NT2/D1 (cell line): Measurements from ENCODE around the gene SRGAP3.

Experiments used
- DNase-seq: peaks from one replicate; pipeline ENCODE4 v3.0.0-alpha.2; 2011; ENCODE audit warnings: low read depth, low spot score
- H3K27me3 ChIP-seq: 2 replicates; pipeline ENCODE4 v1.6.0; 2011; ENCODE audit warnings: mild to moderate bottlenecking; ENCODE audit not compliant: insufficient read length, insufficient read depth
- H3K36me3 ChIP-seq: 2 replicates; pipeline ENCODE4 v1.6.1; 2011; ENCODE audit warnings: mild to moderate bottlenecking, low read length, mixed read lengths; ENCODE audit not compliant: insufficient read depth, insufficient read length
- H3K4me1 ChIP-seq: 2 replicates; pipeline ENCODE4 v1.5.1; 2011; ENCODE audit not compliant: insufficient read depth, insufficient read length
- H3K4me3 ChIP-seq: 2 replicates; pipeline ENCODE4 v1.5.1; 2011; ENCODE audit warnings: low read depth; ENCODE audit not compliant: insufficient read length
- H3K9ac ChIP-seq: 2 replicates; pipeline ENCODE4 v1.6.0; 2011; ENCODE audit warnings: low read depth; ENCODE audit not compliant: insufficient read length
- H3K9me3 ChIP-seq: 2 replicates; pipeline ENCODE4 v1.5.1; 2011; ENCODE audit warnings: mild to moderate bottlenecking, low read length; ENCODE audit not compliant: insufficient read depth
- SUZ12 ChIP-seq: IDR thresholded peaks from 2 replicates; pipeline ENCODE4 v1.6.1; 2011; ENCODE audit not compliant: insufficient read length, insufficient read depth; ENCODE audit errors: extremely low read depth
- YY1 ChIP-seq: IDR thresholded peaks from 2 replicates; pipeline ENCODE4 v1.6.1; 2011; ENCODE audit not compliant: insufficient read length, insufficient read depth
- ZNF274 ChIP-seq: IDR thresholded peaks from 2 replicates; pipeline ENCODE4 v1.6.1; 2011; ENCODE audit warnings: mild to moderate bottlenecking, low read depth, low read length

Gene SRGAP3

GRCh38 chr3:9193211-9193610 lies 56.2 kb downstream of the SRGAP3 start:
- H3K4me3 ChIP-seq = no peak overlapping the region

GRCh38 chr3:9192248-9193025 lies 57.0 kb downstream of the SRGAP3 start:
- no peak for TF ChIP-seq ZNF274
- TF ChIP-seq SUZ12 = no peak
- no peak for TF ChIP-seq YY1
- Histone ChIP-seq H3K9ac (no peak overlapping the region), H3K4me3 (no peak overlapping the region), H3K4me1 (peaks cover 8% of the 10 kb centered on the region), H3K36me3 (no peaks in the 10 kb centered on the region), H3K27me3 (no peaks in the 10 kb centered on the region), H3K9me3 (no peaks in the 10 kb centered on the region)
- DNase-seq = no peak

More at GRCh38 chr3:9193211-9193610, 56.2 kb downstream of the SRGAP3 start:
- H3K36me3 ChIP-seq = no peaks in the 10 kb centered on the region
- no peak overlapping the region for H3K9ac ChIP-seq
- no peaks in the 10 kb centered on the region for H3K27me3 ChIP-seq
- TF ChIP-seq YY1 = no peak
- no peak for TF ChIP-seq SUZ12
- TF ChIP-seq ZNF274 = no peak
- H3K4me1 ChIP-seq = peaks cover 8% of the 10 kb centered on the region
- no peak for DNase-seq
- no peaks in the 10 kb centered on the region for H3K9me3 ChIP-seq

GRCh38 chr3:9190276-9190675 lies 59.2 kb downstream of the SRGAP3 start:
- H3K4me3 ChIP-seq = no peak overlapping the region
- no peak for DNase-seq
- no peaks in the 10 kb centered on the region for H3K36me3 ChIP-seq
- H3K4me1 ChIP-seq = peaks cover 8% of the 10 kb centered on the region
- no peaks in the 10 kb centered on the region for H3K9me3 ChIP-seq
- H3K27me3 ChIP-seq = no peaks in the 10 kb centered on the region
- TF ChIP-seq YY1 (no peak), SUZ12 (no peak), ZNF274 (no peak)
- no peak overlapping the region for H3K9ac ChIP-seq

- no peak overlapping the region for H3K4me3 ChIP-seq
- no peaks in the 10 kb centered on the region for H3K27me3 ChIP-seq
- no peak overlapping the region for H3K9ac ChIP-seq
- no peak for DNase-seq
- H3K36me3 ChIP-seq = no peaks in the 10 kb centered on the region
- H3K9me3 ChIP-seq = no peaks in the 10 kb centered on the region
- TF ChIP-seq YY1 = no peak
- no peak for TF ChIP-seq SUZ12
- TF ChIP-seq ZNF274 = no peak
- H3K4me1 ChIP-seq = peaks cover 4% of the 10 kb centered on the region
Observed at GRCh38 chr3:9188583-9188982, 60.9 kb downstream of the SRGAP3 start.

- no peaks in the 10 kb centered on the region for H3K36me3 ChIP-seq
- no peak for TF ChIP-seq SUZ12
- TF ChIP-seq YY1 = no peak
- no peak for TF ChIP-seq ZNF274
- H3K4me3 ChIP-seq = no peak overlapping the region
- H3K4me1 ChIP-seq = no peaks in the 10 kb centered on the region
- H3K27me3 ChIP-seq = no peaks in the 10 kb centered on the region
- no peaks in the 10 kb centered on the region for H3K9me3 ChIP-seq
- DNase-seq = no peak
- H3K9ac ChIP-seq = no peak overlapping the region
Observed at GRCh38 chr3:9185701-9186100, 63.7 kb downstream of the SRGAP3 start.

GRCh38 chr3:9185046-9185445 lies 64.4 kb downstream of the SRGAP3 start:
- no peaks in the 10 kb centered on the region for H3K27me3 ChIP-seq
- TF ChIP-seq YY1 (no peak), ZNF274 (no peak)
- no peaks in the 10 kb centered on the region for H3K4me1 ChIP-seq
- H3K9ac ChIP-seq = no peak overlapping the region
- DNase-seq = no peak
- no peak overlapping the region for H3K4me3 ChIP-seq
- no peaks in the 10 kb centered on the region for H3K9me3 ChIP-seq
- no peaks in the 10 kb centered on the region for H3K36me3 ChIP-seq

GRCh38 chr3:9184461-9184835 lies 65.0 kb downstream of the SRGAP3 start:
- H3K36me3 ChIP-seq = no peaks in the 10 kb centered on the region
- no peaks in the 10 kb centered on the region for H3K4me1 ChIP-seq
- no peak for DNase-seq
- H3K27me3 ChIP-seq = no peaks in the 10 kb centered on the region
- H3K9me3 ChIP-seq = no peaks in the 10 kb centered on the region
- H3K9ac ChIP-seq = no peak overlapping the region
- H3K4me3 ChIP-seq = no peak overlapping the region
- TF ChIP-seq YY1 (no peak), ZNF274 (no peak), SUZ12 (no peak)
